H1 (cell line): ENCODE data around the gene PRUNE1. TPM values are rescaled to one million over a fixed set of nuclear protein-coding genes. Genes with fewer than 3 reads are reported as not detected.

ENCODE experiments used
- CTCF ChIA-PET: fragments of 300-600 bp; sonication (Branson Sonifier 250); formaldehyde crosslinking; loops from one replicate; lab custom pipeline; 2021; ENCODE audit not compliant: partially characterized antibody; lab: Charles Lee
- POLR2A ChIA-PET: fragments of 300-600 bp; sonication (Branson Sonifier 250); formaldehyde crosslinking; loops from one replicate; lab custom pipeline; 2021; ENCODE audit warnings: inconsistent platforms; ENCODE audit not compliant: partially characterized antibody; lab: Charles Lee
- DNase-seq, 2 experiments: peaks; one replicate each; pipeline versions ENCODE4 v3.0.0 to v3.0.0-alpha.2; 2010 to 2022; ENCODE audit warnings: low spot score in 2 of 2, low read depth in 1 of 2, mixed read lengths in 1 of 2
- FAIRE-seq: peaks from 2 replicates; lab custom pipeline; 2011; peaks lifted over from hg19 to GRCh38; lab: Jason Lieb, UNC
- H2AFZ ChIP-seq: 2 replicates; pipeline ENCODE4 v1.8.1; 2012; ENCODE audit warnings: low read length, inconsistent platforms
- H2AK5ac ChIP-seq: 2 replicates; pipeline ENCODE4 v1.6.1; 2013; ENCODE audit warnings: low read depth, low read length
- H2BK120ac ChIP-seq: replicated peaks from 2 replicates; pipeline ENCODE3; 2013; ENCODE audit warnings: low read depth, low read length, inconsistent platforms
- H2BK12ac ChIP-seq: 2 replicates; pipeline ENCODE4 v1.6.1; 2013; ENCODE audit warnings: low read depth, low read length
- H2BK15ac ChIP-seq: 2 replicates; pipeline ENCODE4 v1.6.1; 2013; ENCODE audit warnings: low read length
- H2BK20ac ChIP-seq: 2 replicates; pipeline ENCODE4 v1.6.1; 2013; ENCODE audit warnings: low read length
- H2BK5ac ChIP-seq: 2 replicates; pipeline ENCODE4 v1.6.1; 2013; ENCODE audit warnings: low read depth, low read length
- H3K14ac ChIP-seq: 2 replicates; pipeline ENCODE4 v1.6.1; 2013; ENCODE audit warnings: inconsistent platforms; ENCODE audit not compliant: insufficient read length
- H3K18ac ChIP-seq: 2 replicates; pipeline ENCODE4 v1.6.1; 2013; ENCODE audit warnings: low read length; ENCODE audit errors: extremely low read depth
- H3K23ac ChIP-seq: 2 replicates; pipeline ENCODE4 v1.6.1; 2013; ENCODE audit warnings: inconsistent platforms; ENCODE audit not compliant: insufficient read length
- H3K23me2 ChIP-seq: 2 replicates; pipeline ENCODE4 v1.6.1; 2013; ENCODE audit warnings: low read depth, low read length
- H3K27ac ChIP-seq: 2 replicates; pipeline ENCODE4 v1.6.1; 2011; ENCODE audit warnings: low read depth, low read length, inconsistent platforms
- H3K27me3 ChIP-seq, 4 experiments: replicated peaks in 1 of 4; 1 replicate in 1 of 4; 2 replicates in 3 of 4; pipeline versions ENCODE4 v1.6.1 to v1.8.1; 2011 to 2013; ENCODE audit warnings: low read length in 3 of 4, mild to moderate bottlenecking in 3 of 4, inconsistent platforms in 2 of 4, mixed read lengths in 2 of 4, moderate library complexity in 1 of 4; ENCODE audit not compliant: control insufficient read depth in 3 of 4, insufficient read depth in 3 of 4; ENCODE audit errors: extremely low read depth in 1 of 4
- H3K36me3 ChIP-seq, 4 experiments: 2 replicates each; pipeline versions ENCODE4 v1.6.1 to v1.8.1; 2011 to 2013; ENCODE audit warnings: mild to moderate bottlenecking in 4 of 4, low read length in 3 of 4, moderate library complexity in 2 of 4, control low read depth in 1 of 4, inconsistent platforms in 1 of 4; ENCODE audit not compliant: insufficient read depth in 4 of 4, control insufficient read depth in 2 of 4
- H3K4ac ChIP-seq: replicated peaks from 2 replicates; pipeline ENCODE3; 2013; ENCODE audit warnings: low read length, low read depth, mixed read lengths, inconsistent platforms; ENCODE audit not compliant: insufficient read length
- H3K4me1 ChIP-seq, 4 experiments: replicated peaks in 1 of 4; 1 replicate in 1 of 4; 2 replicates in 3 of 4; pipeline versions ENCODE4 v1.6.1 to v1.8.1; 2011 to 2013; ENCODE audit warnings: low read length in 3 of 4, inconsistent platforms in 2 of 4, mixed read lengths in 1 of 4; ENCODE audit not compliant: insufficient read depth in 4 of 4, control insufficient read depth in 3 of 4
- H3K4me2 ChIP-seq, 2 experiments: 2 replicates each; pipeline versions ENCODE4 v1.6.1 to v1.8.1; 2011 to 2013; ENCODE audit warnings: low read depth in 2 of 2, low read length in 2 of 2, control low read depth in 1 of 2, inconsistent platforms in 1 of 2, mild to moderate bottlenecking in 1 of 2; ENCODE audit not compliant: insufficient read depth in 1 of 2
- H3K4me3 ChIP-seq, 4 experiments: fragments of 200-600, 300-600 bp in 1 of 4; sonication (generic), shearing (Covaris generic), sonication (Bioruptor Twin) in 1 of 4; 2 replicates each; pipeline versions ENCODE4 v1.5.1 to v1.8.1; 2011 to 2016; ENCODE audit warnings: low read length in 4 of 4, low read depth in 3 of 4, control low read depth in 2 of 4, inconsistent platforms in 2 of 4, mild to moderate bottlenecking in 2 of 4, mixed read lengths in 1 of 4, moderate library complexity in 1 of 4; ENCODE audit not compliant: insufficient read depth in 2 of 4; ENCODE audit errors: extremely low read depth in 1 of 4
- H3K56ac ChIP-seq: replicated peaks from 2 replicates; pipeline ENCODE3; 2013; ENCODE audit warnings: low read depth, mild to moderate bottlenecking, mixed read lengths, low read length, inconsistent platforms; ENCODE audit not compliant: insufficient read length
- H3K79me1 ChIP-seq: 2 replicates; pipeline ENCODE4 v1.6.1; 2013; ENCODE audit warnings: low read depth, low read length, control low read depth
- H3K79me2 ChIP-seq, 2 experiments: 2 replicates each; pipeline versions ENCODE4 v1.6.1 to v1.8.1; 2012 to 2013; ENCODE audit warnings: low read length in 2 of 2, mild to moderate bottlenecking in 2 of 2, inconsistent platforms in 1 of 2; ENCODE audit not compliant: insufficient read depth in 2 of 2, control insufficient read depth in 1 of 2
- H3K9ac ChIP-seq, 4 experiments: replicated peaks in 1 of 4; 1 replicate in 1 of 4; 2 replicates in 3 of 4; pipeline versions ENCODE4 v1.6.1 to v1.8.1; 2011 to 2013; ENCODE audit warnings: low read depth in 3 of 4, low read length in 3 of 4, control low read depth in 2 of 4, mild to moderate bottlenecking in 2 of 4, moderate library complexity in 2 of 4, inconsistent platforms in 1 of 4; ENCODE audit errors: extremely low read depth in 1 of 4
- H3K9me3 ChIP-seq, 2 experiments: 2 replicates each; pipeline versions ENCODE4 v1.6.1 to v1.8.1; 2012 to 2013; ENCODE audit warnings: mild to moderate bottlenecking in 2 of 2, moderate library complexity in 2 of 2, control low read depth in 1 of 2, inconsistent platforms in 1 of 2, low read depth in 1 of 2, low read length in 1 of 2, mixed read lengths in 1 of 2; ENCODE audit not compliant: insufficient read depth in 2 of 2
- H4K20me1 ChIP-seq, 2 experiments: replicated peaks in 1 of 2; 2 replicates each; pipeline versions ENCODE3 to v1.8.1; 2011 to 2013; ENCODE audit warnings: inconsistent platforms in 2 of 2, low read length in 2 of 2, mild to moderate bottlenecking in 1 of 2; ENCODE audit not compliant: insufficient read depth in 2 of 2, control insufficient read depth in 1 of 2
- H4K5ac ChIP-seq: 2 replicates; pipeline ENCODE4 v1.6.1; 2013; ENCODE audit warnings: low read length, low read depth, mixed read lengths, inconsistent platforms; ENCODE audit not compliant: insufficient read length
- H4K8ac ChIP-seq: 2 replicates; pipeline ENCODE4 v1.8.0; 2013; ENCODE audit warnings: mild to moderate bottlenecking, moderate library complexity, low read length, inconsistent platforms; ENCODE audit not compliant: insufficient read depth; ENCODE audit errors: extremely low read depth
- H4K91ac ChIP-seq: replicated peaks from 2 replicates; pipeline ENCODE3; 2013; ENCODE audit warnings: low read length, mixed read lengths, inconsistent platforms; ENCODE audit not compliant: insufficient read length
- BACH1 ChIP-seq: IDR thresholded peaks from 2 replicates; pipeline ENCODE4 v1.6.1; 2012; ENCODE audit warnings: low read length, improper control_type of control experiment
- CBX8 ChIP-seq: fragments of 300-800, 300-1000 bp; sonication (generic); IDR thresholded peaks from 2 replicates; pipeline ENCODE4 v1.7.1; 2016; ENCODE audit warnings: low read depth, low read length, borderline replicate concordance
- CEBPB ChIP-seq: IDR thresholded peaks from 2 replicates; pipeline ENCODE4 v1.6.1; 2012; ENCODE audit warnings: low read depth, low read length
- CREB1 ChIP-seq: IDR thresholded peaks from 2 replicates; pipeline ENCODE4 v1.6.1; 2012; ENCODE audit warnings: inconsistent platforms
- EGR1 ChIP-seq: IDR thresholded peaks from 2 replicates; pipeline ENCODE4 v1.6.1; 2011; ENCODE audit warnings: low read depth, low read length, borderline replicate concordance
- GTF2F1 ChIP-seq: IDR thresholded peaks from 2 replicates; pipeline ENCODE4 v1.6.1; 2012; ENCODE audit warnings: low read depth, low read length, improper control_type of control experiment, borderline replicate concordance
- HDAC6 ChIP-seq: IDR thresholded peaks from one replicate; pipeline ENCODE4 v1.7.1; 2012; ENCODE audit warnings: low read depth, mild to moderate bottlenecking, inconsistent platforms, low read length, moderate library complexity
- JUN ChIP-seq: IDR thresholded peaks from 2 replicates; pipeline ENCODE4 v1.6.1; 2011; ENCODE audit warnings: low read depth, mild to moderate bottlenecking, improper control_type of control experiment, low read length
- POU5F1 ChIP-seq: IDR thresholded peaks from 2 replicates; pipeline ENCODE4 v1.6.1; 2011; ENCODE audit warnings: low read depth, mild to moderate bottlenecking, low read length, moderate library complexity
- RBBP5 ChIP-seq: IDR thresholded peaks from 2 replicates; pipeline ENCODE4 v1.7.1; 2012; ENCODE audit warnings: low read depth, mild to moderate bottlenecking, inconsistent platforms, low read length, moderate library complexity, borderline replicate concordance
- SAP30 ChIP-seq: fragments of 300-600 bp; sonication (generic); IDR thresholded peaks from 2 replicates; pipeline ENCODE4 v1.7.1; 2012; ENCODE audit warnings: low read length, moderate library complexity, mild to moderate bottlenecking, inconsistent platforms; ENCODE audit not compliant: insufficient read depth, insufficient replicate concordance
- SIN3A ChIP-seq, 2 experiments: IDR thresholded peaks in 1 of 2; conservative IDR thresholded peaks in 1 of 2; 2 replicates each; pipeline ENCODE4 v1.6.1; 2011 to 2012; ENCODE audit warnings: low read length in 2 of 2, improper control_type of control experiment in 1 of 2, low read depth in 1 of 2, mild to moderate bottlenecking in 1 of 2
- SRF ChIP-seq: IDR thresholded peaks from 2 replicates; pipeline ENCODE4 v1.6.1; 2011; ENCODE audit warnings: mild to moderate bottlenecking, low read depth, low read length, moderate library complexity
- polyA plus RNA-seq, 7 experiments: library from polyadenylated mRNA; depleted of rRNA in 3 of 7; stranded (reverse) in 5 of 7; unstranded in 2 of 7; fragments of >200 nt in 5 of 7; fragments of 200-250 nt in 2 of 7; gene quantifications; 1 replicate in 5 of 7; 2 replicates in 1 of 7; 4 replicates in 1 of 7; pipeline versions ENCODE4 v1.2.1 to v1.2.3, GENCODE V29; 2011 to 2013; ENCODE audit warnings: missing spikeins in 2 of 7, mixed read lengths in 2 of 7
- total RNA-seq: library from RNA; stranded (reverse); fragmentation: NEBNext Ultra II Directional; extraction: Animal tissue kit (Norgen Biotek cat#: 25700); gene quantifications from 2 replicates; pipeline ENCODE4 v1.2.1, GENCODE V29; 2021
- TF ChIP-seq, protein P1 (sequence below): IDR thresholded peaks from 2 replicates; pipeline ENCODE4 v1.6.1; 2012; ENCODE audit warnings: inconsistent platforms

PRUNE1 gene
- total and polyA plus RNA-seq, 2 of the 8 experiments (the other 6 are each of a cell fraction or from before 2014, with no cell fraction given), result 32.8 to 54.2 TPM

DNA sequence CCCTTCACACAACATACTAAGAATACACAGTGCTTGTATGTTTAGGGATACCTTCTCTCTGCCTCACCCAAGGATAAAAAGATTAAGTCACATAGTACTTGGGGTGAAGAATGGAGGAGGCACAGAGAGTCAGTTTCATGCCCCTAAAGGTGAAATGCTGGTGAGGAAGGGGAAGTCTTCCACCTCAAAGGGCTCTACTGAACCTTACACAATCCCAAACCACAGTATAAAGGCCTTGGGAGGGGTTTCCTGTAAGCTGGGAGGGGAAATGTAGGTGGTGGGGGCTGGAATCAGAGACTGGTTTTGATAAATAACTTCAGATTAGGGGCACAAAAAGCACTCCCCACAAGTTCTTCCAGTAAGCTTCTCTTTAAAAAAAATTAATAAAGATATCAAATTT lies 5.1 kb upstream of the PRUNE1 start:
- H3K79me2 ChIP-seq, result no peaks in the 10 kb centered on the region
- POLR2A ChIA-PET, result interaction anchor here (1.2 to 1.7 kb wide), 3 partner anchors 22 to 388 kb away, joined by 3 to 5 read pairs (median 4); partner anchors contain the start of gene ANXA9
- CTCF ChIA-PET, result interaction anchor here (0.9 to 7.8 kb wide), 4 partner anchors 8 to 154 kb away, joined by 3 to 142 read pairs (median 44); partner anchors contain the start of genes ANXA9 and TNFAIP8L2

More for the DNA sequence above, 5.1 kb upstream of the PRUNE1 start:
- Histone ChIP-seq H3K14ac (no peak overlapping the region), H4K8ac (no peak overlapping the region), H2BK20ac (no peak overlapping the region), H3K4me3 (no peak overlapping the region), H3K56ac (no peak overlapping the region), H3K4me2 (no peak overlapping the region), H4K91ac (no peak overlapping the region), H4K20me1 (no peaks in the 10 kb centered on the region), H3K18ac (no peak overlapping the region)
- FAIRE-seq, result no peak
- DNase-seq, result no peak
- no peak for TF ChIP-seq SAP30
- no peak for TF ChIP-seq CEBPB
- TF ChIP-seq CREB1, result no peak
- TF ChIP-seq JUN, result no peak
- no peak for TF ChIP-seq SRF
- TF ChIP-seq POU5F1, result no peak
- no peak for TF ChIP-seq EGR1
- no peak for TF ChIP-seq GTF2F1
- no peak for TF ChIP-seq BACH1
- no peak for TF ChIP-seq HDAC6
- TF ChIP-seq RBBP5, result no peak
- TF ChIP-seq SIN3A (conservative IDR thresholded peaks at IDR 0.05 in 1 of 2, IDR thresholded peaks at IDR 0.05 in 1 of 2; ENCODE audit: low read depth in 1 of 2, low read length in 2 of 2), result no peak
- no peak for TF ChIP-seq CBX8
- TF ChIP-seq, protein P1, sequence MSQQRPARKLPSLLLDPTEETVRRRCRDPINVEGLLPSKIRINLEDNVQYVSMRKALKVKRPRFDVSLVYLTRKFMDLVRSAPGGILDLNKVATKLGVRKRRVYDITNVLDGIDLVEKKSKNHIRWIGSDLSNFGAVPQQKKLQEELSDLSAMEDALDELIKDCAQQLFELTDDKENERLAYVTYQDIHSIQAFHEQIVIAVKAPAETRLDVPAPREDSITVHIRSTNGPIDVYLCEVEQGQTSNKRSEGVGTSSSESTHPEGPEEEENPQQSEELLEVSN, result no peak
- TF ChIP-seq, all 59 proteins: peak for 0
- Histone ChIP-seq H2AK5ac (no peak overlapping the region), H3K79me1 (no peaks in the 10 kb centered on the region), H3K23me2 (peaks cover 3% of the 10 kb centered on the region; the same call in 1 of the 2 replicates), H3K9ac (no peak overlapping the region), H3K4me1 (peaks cover 5 to 9% (median 8%) of the 10 kb centered on the region in 4 experiments; a peak in 6 of 7 replicates), H3K9me3 (no peaks in the 10 kb centered on the region), H2AFZ (no peak overlapping the region), H2BK15ac (no peak overlapping the region), H3K27me3 (no peaks in the 10 kb centered on the region), H3K4ac (no peak overlapping the region), H4K5ac (no peak overlapping the region), H3K23ac (no peak overlapping the region), H3K27ac (no peak overlapping the region), H3K36me3 (peaks cover 0 to 4% (median 1%) of the 10 kb centered on the region in 4 experiments; a peak in 2 of 8 replicates), H2BK5ac (no peak overlapping the region), H2BK12ac (no peak overlapping the region), H2BK120ac (no peak overlapping the region)
